Neural crest cell (in vitro differentiated cells): ENCODE measurements around the gene SLC25A20. TPM values are rescaled to one million over a fixed set of nuclear protein-coding genes. Genes with fewer than 3 reads are reported as not detected.
A peak's percentile ranks its signal among the peaks of the same experiment; 100 is the strongest.

ENCODE experiments used
- DNase-seq: peaks from one replicate; pipeline ENCODE4 v3.0.0; 2021; ENCODE audit warnings: low read depth, mixed read lengths, low spot score
- H3K27ac Mint-ChIP-seq: one replicate; pipeline ENCODE4 v1.8.0; 2021; ENCODE audit warnings: mild to moderate bottlenecking, mixed read lengths; ENCODE audit not compliant: unreplicated experiment
- H3K27me3 Mint-ChIP-seq: 2 replicates; pipeline ENCODE4 v1.8.0; 2021; ENCODE audit warnings: low read depth, mild to moderate bottlenecking, mixed read lengths
- H3K36me3 Mint-ChIP-seq: 2 replicates; pipeline ENCODE4 v1.8.0; 2021; ENCODE audit warnings: low read depth, mild to moderate bottlenecking, mixed read lengths
- H3K4me1 Mint-ChIP-seq: 2 replicates; pipeline ENCODE4 v1.8.0; 2021; ENCODE audit warnings: mixed read lengths
- H3K4me3 Mint-ChIP-seq: one replicate; pipeline ENCODE4 v1.8.0; 2021; ENCODE audit warnings: mild to moderate bottlenecking, mixed read lengths
- H3K9me3 Mint-ChIP-seq: 2 replicates; pipeline ENCODE4 v1.8.0; 2021; ENCODE audit warnings: mixed read lengths
- CTCF ChIP-seq: fragments of 200-600 bp; sonication (generic); conservative IDR thresholded peaks from 2 replicates; pipeline ENCODE4 v1.5.0; 2021; ENCODE audit warnings: antibody characterized with exemption, mild to moderate bottlenecking
- total RNA-seq: library from RNA; stranded (reverse); gene quantifications from 2 replicates; pipeline ENCODE4 v1.2.1, GENCODE V29; 2021

The SLC25A20 gene
- total RNA-seq, 1 donor from 2014 or later: 5.7 TPM

- no peak overlapping the region for H3K4me3 Mint-ChIP-seq
- no peak for TF ChIP-seq CTCF
- DNase-seq: no peak
- no peaks in the 10 kb centered on the region for H3K9me3 Mint-ChIP-seq
- H3K4me1 Mint-ChIP-seq: peaks cover 4% of the 10 kb centered on the region
- no peaks in the 10 kb centered on the region for H3K27me3 Mint-ChIP-seq
- H3K36me3 Mint-ChIP-seq: no peaks in the 10 kb centered on the region
- H3K27ac Mint-ChIP-seq: no peak overlapping the region
These were observed 41.0 kb downstream of the SLC25A20 start for GRCh38 chr3:48857641-48858040.

DNA sequence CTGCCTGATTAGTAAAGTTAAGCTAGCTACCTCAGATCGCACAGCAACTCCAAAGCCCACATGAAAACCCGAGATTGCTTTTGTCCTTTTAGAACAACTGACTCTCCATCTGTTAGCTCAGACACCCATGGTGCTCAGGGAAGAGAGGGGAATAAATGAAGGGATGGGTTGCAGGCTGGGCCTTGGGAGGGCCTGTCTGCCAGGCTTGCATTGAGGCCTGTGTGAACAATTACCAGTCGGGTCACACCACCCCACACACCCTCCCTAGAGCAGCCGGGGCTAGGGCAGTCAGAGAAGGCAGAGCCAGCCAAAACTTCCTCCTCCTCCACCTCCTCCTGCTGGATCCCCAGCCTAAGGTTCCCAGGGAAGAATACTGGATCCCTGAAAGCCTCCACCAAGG lies 42.2 kb downstream of the SLC25A20 start:
- Mint-ChIP-seq H3K4me1 (peaks cover 6% of the 10 kb centered on the region), H3K27ac (no peak overlapping the region), H3K36me3 (no peaks in the 10 kb centered on the region), H3K9me3 (no peaks in the 10 kb centered on the region), H3K27me3 (no peaks in the 10 kb centered on the region), H3K4me3 (no peak overlapping the region)
- no peak for TF ChIP-seq CTCF
- no peak for DNase-seq

GRCh38 chr3:48855681-48856447 lies 42.8 kb downstream of the SLC25A20 start:
- Mint-ChIP-seq H3K9me3 (no peaks in the 10 kb centered on the region), H3K27me3 (no peaks in the 10 kb centered on the region), H3K36me3 (no peaks in the 10 kb centered on the region), H3K4me3 (no peak overlapping the region), H3K27ac (no peak overlapping the region), H3K4me1 (peaks cover 12% of the 10 kb centered on the region)
- TF ChIP-seq CTCF: no peak
- no peak for DNase-seq

DNA sequence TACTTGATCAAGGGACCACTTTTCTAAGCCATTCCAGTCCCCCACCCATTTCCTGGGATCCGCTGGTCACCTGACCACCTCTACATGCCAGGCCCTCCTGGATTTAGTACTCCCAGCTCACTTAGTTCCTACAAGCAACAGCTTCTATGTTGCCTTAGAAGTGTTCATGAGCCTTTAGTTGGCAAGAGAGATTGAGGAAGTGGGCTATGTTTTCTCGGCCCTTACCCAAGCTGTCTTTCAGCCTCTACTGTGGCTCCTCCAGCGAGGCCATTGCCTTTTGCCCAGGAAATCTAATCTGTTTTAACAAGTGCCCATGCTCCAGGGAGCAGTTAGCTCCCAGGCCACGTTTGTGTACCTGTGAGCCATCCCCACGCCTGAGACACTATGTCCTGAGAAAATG lies 46.5 kb downstream of the SLC25A20 start:
- no peak overlapping the region for H3K4me3 Mint-ChIP-seq
- H3K4me1 Mint-ChIP-seq: peaks cover 18% of the 10 kb centered on the region
- no peaks in the 10 kb centered on the region for H3K9me3 Mint-ChIP-seq
- no peak overlapping the region for H3K27ac Mint-ChIP-seq
- no peak for DNase-seq
- TF ChIP-seq CTCF: no peak
- no peaks in the 10 kb centered on the region for H3K27me3 Mint-ChIP-seq
- H3K36me3 Mint-ChIP-seq: no peaks in the 10 kb centered on the region

DNA sequence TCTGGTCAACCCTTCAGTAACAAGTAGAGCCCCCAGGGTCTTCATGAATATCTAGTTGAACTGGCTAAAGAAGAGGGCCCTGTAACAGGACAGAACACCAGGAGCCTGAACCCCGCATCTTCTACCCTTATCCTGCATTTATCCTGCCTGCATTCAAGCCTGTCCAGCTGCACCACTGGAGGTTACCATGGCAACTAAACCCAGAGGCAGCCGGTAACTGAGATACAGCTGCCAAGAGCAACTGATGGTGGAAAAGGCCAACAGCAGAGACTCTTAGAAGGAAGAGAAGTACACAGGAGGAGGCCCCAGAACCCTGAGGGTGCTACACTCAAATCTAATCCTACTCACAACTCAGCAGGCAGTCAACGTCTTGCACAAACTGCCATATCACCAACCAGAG lies 47.3 kb downstream of the SLC25A20 start:
- Mint-ChIP-seq H3K27me3 (peaks cover 5% of the 10 kb centered on the region), H3K4me3 (peak overlapping the region; percentile 41), H3K4me1 (peaks cover 23% of the 10 kb centered on the region), H3K9me3 (no peaks in the 10 kb centered on the region), H3K27ac (no peak overlapping the region), H3K36me3 (no peaks in the 10 kb centered on the region)
- peak; percentile 17 for DNase-seq
- no peak for TF ChIP-seq CTCF
